ENCODE measurements around the gene A4GALT.

- TF ChIP-seq CTCF (IDR thresholded peaks at IDR 0.05) (no peak), POLR2A (IDR thresholded peaks at IDR 0.05) (no peak)
These were observed 19.8 kb downstream of the A4GALT start for GRCh38 chr22:42700901-42701300.
